DMS 273 (cell line): Measurements from ENCODE around the gene SPATA45.

Experiments
- DNase-seq: peaks from one replicate; lab custom pipeline; 2025; ENCODE audit not compliant: unreplicated experiment; lab: John Stamatoyannopoulos, UW

Gene SPATA45

GRCh38 chr1:212782422-212783154, 64.9 kb downstream of the SPATA45 start:
- peak; percentile 48 for DNase-seq

GRCh38 chr1:212781225-212781624, 66.2 kb downstream of the SPATA45 start:
- DNase-seq: no peak

- no peak for DNase-seq
Measured at GRCh38 chr1:212780759-212781158, 66.7 kb downstream of the SPATA45 start.
